GM23338 (cell line): Measurements from ENCODE around the gene NUDC. TPM values are rescaled to one million over a fixed set of nuclear protein-coding genes. Genes with fewer than 3 reads are reported as not detected.

Experiments used
- ATAC-seq: fragments of 200-7000 bp; cut with Tn5 transposase; 3 replicates; pipeline ENCODE4 v1.9.1; 2020
- DNase-seq: peaks from one replicate; pipeline ENCODE4 v3.0.0-alpha.2; 2015; ENCODE audit warnings: low spot score
- H2AFZ ChIP-seq: fragments of 200-600 bp; sonication (generic); 2 replicates; pipeline ENCODE4 v1.8.0; 2016; ENCODE audit warnings: antibody characterized with exemption, mild to moderate bottlenecking, moderate library complexity
- H3F3A ChIP-seq: fragments of 200-600 bp; sonication (generic); replicated peaks from 2 replicates; pipeline ENCODE4 v1.8.0; 2017; ENCODE audit warnings: antibody characterized with exemption, mixed run types, low read depth
- H3K27ac ChIP-seq: fragments of 200-600 bp; sonication (generic); 2 replicates; pipeline ENCODE4 v1.6.1; 2016; ENCODE audit warnings: low read depth
- H3K27me3 ChIP-seq: fragments of 200-600 bp; sonication (generic); 2 replicates; pipeline ENCODE4 v1.8.0; 2016; ENCODE audit warnings: mild to moderate bottlenecking, mixed run types, moderate library complexity; ENCODE audit not compliant: insufficient read depth
- H3K36me3 ChIP-seq: fragments of 200-600 bp; sonication (generic); 2 replicates; pipeline ENCODE4 v1.8.0; 2016; ENCODE audit warnings: mild to moderate bottlenecking; ENCODE audit not compliant: insufficient read depth
- H3K4me1 ChIP-seq: fragments of 200-600 bp; sonication (generic); 2 replicates; pipeline ENCODE4 v1.8.0; 2016; ENCODE audit warnings: mild to moderate bottlenecking, moderate library complexity; ENCODE audit not compliant: insufficient read depth
- H3K4me2 ChIP-seq: fragments of 200-600 bp; sonication (generic); 2 replicates; pipeline ENCODE4 v1.7.1; 2017; ENCODE audit warnings: mixed run types
- H3K4me3 ChIP-seq: fragments of 200-600 bp; sonication (generic); 2 replicates; pipeline ENCODE4 v1.6.1; 2016; ENCODE audit warnings: mixed run types
- H3K79me2 ChIP-seq: fragments of 200-600 bp; sonication (generic); replicated peaks from 2 replicates; pipeline ENCODE4 v1.8.0; 2017; ENCODE audit warnings: mild to moderate bottlenecking; ENCODE audit not compliant: insufficient read depth
- H3K9me2 ChIP-seq: fragments of 200-600 bp; sonication (generic); 2 replicates; pipeline ENCODE4 v1.8.0; 2017; ENCODE audit not compliant: insufficient read depth
- H4K20me1 ChIP-seq: fragments of 200-600 bp; sonication (generic); replicated peaks from 2 replicates; pipeline ENCODE4 v1.8.0; 2017; ENCODE audit warnings: mild to moderate bottlenecking; ENCODE audit not compliant: insufficient read depth
- H3K27ac Mint-ChIP-seq: 2 replicates; pipeline ENCODE4 v1.8.0; 2020; ENCODE audit warnings: inconsistent platforms, mild to moderate bottlenecking, moderate library complexity, mixed read lengths
- H3K27me3 Mint-ChIP-seq: 3 replicates; pipeline ENCODE4 v1.8.0; 2022; ENCODE audit warnings: low read depth, mild to moderate bottlenecking, moderate library complexity, mixed read lengths, inconsistent platforms; ENCODE audit not compliant: insufficient read depth, poor library complexity
- H3K36me3 Mint-ChIP-seq: 3 replicates; pipeline ENCODE4 v1.8.0; 2021; ENCODE audit warnings: low read depth, mild to moderate bottlenecking, inconsistent platforms, moderate library complexity, mixed read lengths
- H3K4me1 Mint-ChIP-seq: 3 replicates; pipeline ENCODE4 v1.8.0; 2020; ENCODE audit warnings: mild to moderate bottlenecking, inconsistent platforms, mixed read lengths
- H3K4me3 Mint-ChIP-seq: 3 replicates; pipeline ENCODE4 v1.8.0; 2021; ENCODE audit warnings: moderate library complexity, mild to moderate bottlenecking, inconsistent platforms, mixed read lengths
- H3K9me3 Mint-ChIP-seq: 3 replicates; pipeline ENCODE4 v1.8.0; 2020; ENCODE audit warnings: moderate library complexity, mild to moderate bottlenecking, inconsistent platforms, mixed read lengths
- CREB1 ChIP-seq: fragments of 250-450 bp; sonication (Bioruptor Pico); IDR thresholded peaks from 2 replicates; pipeline ENCODE4 v1.5.0; 2020; ENCODE audit warnings: low read depth, mild to moderate bottlenecking, moderate library complexity
- REST ChIP-seq: IDR thresholded peaks from one replicate; pipeline ENCODE4 v1.6.1; 2018; ENCODE audit warnings: antibody characterized with exemption; ENCODE audit not compliant: unreplicated experiment
- STAT1 ChIP-seq: IDR thresholded peaks from one replicate; pipeline ENCODE4 v1.6.1; 2016; ENCODE audit warnings: antibody characterized with exemption; ENCODE audit not compliant: unreplicated experiment
- ZNF331 ChIP-seq: fragments of 250-450 bp; sonication (Bioruptor Pico); IDR thresholded peaks from 2 replicates; pipeline ENCODE4 v1.5.0; 2020; ENCODE audit warnings: low read depth, mild to moderate bottlenecking, moderate library complexity
- polyA plus RNA-seq: library from polyadenylated mRNA; unstranded; fragments of >200 nt; fragmentation: Nextera tagmentation; extraction: Ambion mirVana; gene quantifications from 2 replicates; pipeline ENCODE4 v1.2.1, GENCODE V29; 2016
- total RNA-seq: library from RNA; depleted of rRNA; stranded (reverse); fragments of >200 nt; shearing (Covaris generic); gene quantifications from 2 replicates; pipeline ENCODE4 v1.2.3, GENCODE V29; 2014
- TF ChIP-seq, protein P1 (sequence below): fragments of 250-450 bp; sonication (Bioruptor Pico); IDR thresholded peaks from 2 replicates; pipeline ENCODE4 v1.5.0; 2020; ENCODE audit warnings: mild to moderate bottlenecking, moderate library complexity

The NUDC gene
- total and polyA plus RNA-seq, 2 experiments from 2014 or later, result 96.2 to 224 TPM

DNA sequence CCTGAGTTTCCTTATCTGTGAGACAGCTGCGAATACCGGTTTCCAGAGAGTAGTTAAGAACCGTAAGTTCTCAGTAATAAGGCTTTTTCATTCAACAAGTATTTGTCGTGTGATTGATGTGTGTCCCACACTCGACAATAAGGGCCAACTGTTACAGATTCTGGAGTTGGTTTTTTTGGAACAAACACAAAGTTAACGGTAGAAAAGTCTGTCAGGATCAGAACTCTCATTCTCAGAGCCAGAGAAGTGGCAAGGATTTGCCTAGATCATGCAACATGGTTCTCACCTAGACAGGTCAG lies 837 bp downstream of the NUDC start:
- Histone ChIP-seq H3K27ac (no peak overlapping the region), H3K36me3 (peaks cover 31% of the 10 kb centered on the region), H3K27me3 (no peaks in the 10 kb centered on the region), H3K4me2 (peak overlapping the region; percentile 97), H3F3A (peaks cover 21% of the 10 kb centered on the region; the same call in 1 of the 2 replicates), H3K79me2 (peaks cover 54% of the 10 kb centered on the region), H3K9me2 (no peaks in the 10 kb centered on the region), H4K20me1 (peaks cover 24% of the 10 kb centered on the region; the same call in 1 of the 2 replicates), H2AFZ (no peak overlapping the region), H3K4me1 (peaks cover 12% of the 10 kb centered on the region), H3K4me3 (peak overlapping the region; percentile 93)
- Mint-ChIP-seq H3K36me3 (peaks cover 45% of the 10 kb centered on the region), H3K4me1 (peaks cover 18% of the 10 kb centered on the region), H3K4me3 (peak overlapping the region; percentile 93), H3K9me3 (no peaks in the 10 kb centered on the region), H3K27me3 (peaks cover 14% of the 10 kb centered on the region), H3K27ac (peak overlapping the region; percentile 98)
- TF ChIP-seq ZNF331 (CRISPR knock-in tag) (no peak), CREB1 (CRISPR knock-in tag) (no peak), REST (no peak), STAT1 (no peak)
- TF ChIP-seq, protein P1, sequence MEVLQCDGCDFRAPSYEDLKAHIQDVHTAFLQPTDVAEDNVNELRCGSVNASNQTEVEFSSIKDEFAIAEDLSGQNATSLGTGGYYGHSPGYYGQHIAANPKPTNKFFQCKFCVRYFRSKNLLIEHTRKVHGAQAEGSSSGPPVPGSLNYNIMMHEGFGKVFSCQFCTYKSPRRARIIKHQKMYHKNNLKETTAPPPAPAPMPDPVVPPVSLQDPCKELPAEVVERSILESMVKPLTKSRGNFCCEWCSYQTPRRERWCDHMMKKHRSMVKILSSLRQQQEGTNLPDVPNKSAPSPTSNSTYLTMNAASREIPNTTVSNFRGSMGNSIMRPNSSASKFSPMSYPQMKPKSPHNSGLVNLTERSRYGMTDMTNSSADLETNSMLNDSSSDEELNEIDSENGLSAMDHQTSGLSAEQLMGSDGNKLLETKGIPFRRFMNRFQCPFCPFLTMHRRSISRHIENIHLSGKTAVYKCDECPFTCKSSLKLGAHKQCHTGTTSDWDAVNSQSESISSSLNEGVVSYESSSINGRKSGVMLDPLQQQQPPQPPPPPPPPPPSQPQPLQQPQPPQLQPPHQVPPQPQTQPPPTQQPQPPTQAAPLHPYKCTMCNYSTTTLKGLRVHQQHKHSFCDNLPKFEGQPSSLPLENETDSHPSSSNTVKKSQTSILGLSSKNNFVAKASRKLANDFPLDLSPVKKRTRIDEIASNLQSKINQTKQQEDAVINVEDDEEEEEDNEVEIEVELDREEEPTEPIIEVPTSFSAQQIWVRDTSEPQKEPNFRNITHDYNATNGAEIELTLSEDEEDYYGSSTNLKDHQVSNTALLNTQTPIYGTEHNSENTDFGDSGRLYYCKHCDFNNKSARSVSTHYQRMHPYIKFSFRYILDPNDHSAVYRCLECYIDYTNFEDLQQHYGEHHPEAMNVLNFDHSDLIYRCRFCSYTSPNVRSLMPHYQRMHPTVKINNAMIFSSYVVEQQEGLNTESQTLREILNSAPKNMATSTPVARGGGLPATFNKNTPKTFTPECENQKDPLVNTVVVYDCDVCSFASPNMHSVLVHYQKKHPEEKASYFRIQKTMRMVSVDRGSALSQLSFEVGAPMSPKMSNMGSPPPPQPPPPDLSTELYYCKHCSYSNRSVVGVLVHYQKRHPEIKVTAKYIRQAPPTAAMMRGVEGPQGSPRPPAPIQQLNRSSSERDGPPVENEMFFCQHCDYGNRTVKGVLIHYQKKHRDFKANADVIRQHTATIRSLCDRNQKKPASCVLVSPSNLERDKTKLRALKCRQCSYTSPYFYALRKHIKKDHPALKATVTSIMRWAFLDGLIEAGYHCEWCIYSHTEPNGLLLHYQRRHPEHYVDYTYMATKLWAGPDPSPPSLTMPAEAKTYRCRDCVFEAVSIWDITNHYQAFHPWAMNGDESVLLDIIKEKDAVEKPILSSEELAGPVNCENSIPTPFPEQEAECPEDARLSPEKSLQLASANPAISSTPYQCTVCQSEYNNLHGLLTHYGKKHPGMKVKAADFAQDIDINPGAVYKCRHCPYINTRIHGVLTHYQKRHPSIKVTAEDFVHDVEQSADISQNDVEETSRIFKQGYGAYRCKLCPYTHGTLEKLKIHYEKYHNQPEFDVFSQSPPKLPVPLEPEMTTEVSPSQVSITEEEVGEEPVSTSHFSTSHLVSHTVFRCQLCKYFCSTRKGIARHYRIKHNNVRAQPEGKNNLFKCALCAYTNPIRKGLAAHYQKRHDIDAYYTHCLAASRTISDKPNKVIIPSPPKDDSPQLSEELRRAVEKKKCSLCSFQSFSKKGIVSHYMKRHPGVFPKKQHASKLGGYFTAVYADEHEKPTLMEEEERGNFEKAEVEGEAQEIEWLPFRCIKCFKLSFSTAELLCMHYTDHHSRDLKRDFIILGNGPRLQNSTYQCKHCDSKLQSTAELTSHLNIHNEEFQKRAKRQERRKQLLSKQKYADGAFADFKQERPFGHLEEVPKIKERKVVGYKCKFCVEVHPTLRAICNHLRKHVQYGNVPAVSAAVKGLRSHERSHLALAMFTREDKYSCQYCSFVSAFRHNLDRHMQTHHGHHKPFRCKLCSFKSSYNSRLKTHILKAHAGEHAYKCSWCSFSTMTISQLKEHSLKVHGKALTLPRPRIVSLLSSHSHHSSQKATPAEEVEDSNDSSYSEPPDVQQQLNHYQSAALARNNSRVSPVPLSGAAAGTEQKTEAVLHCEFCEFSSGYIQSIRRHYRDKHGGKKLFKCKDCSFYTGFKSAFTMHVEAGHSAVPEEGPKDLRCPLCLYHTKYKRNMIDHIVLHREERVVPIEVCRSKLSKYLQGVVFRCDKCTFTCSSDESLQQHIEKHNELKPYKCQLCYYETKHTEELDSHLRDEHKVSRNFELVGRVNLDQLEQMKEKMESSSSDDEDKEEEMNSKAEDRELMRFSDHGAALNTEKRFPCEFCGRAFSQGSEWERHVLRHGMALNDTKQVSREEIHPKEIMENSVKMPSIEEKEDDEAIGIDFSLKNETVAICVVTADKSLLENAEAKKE (CRISPR knock-in tag), result no peak
- DNase-seq (no peak), ATAC-seq (no peak)
